ENCODE measurements around the gene WDPCP.
"Not testable (repeated sequence)": the region's sequence is repeated elsewhere in the genome, so short reads cannot be mapped to it uniquely, and the experiment has no call there.

WDPCP gene, protein sequence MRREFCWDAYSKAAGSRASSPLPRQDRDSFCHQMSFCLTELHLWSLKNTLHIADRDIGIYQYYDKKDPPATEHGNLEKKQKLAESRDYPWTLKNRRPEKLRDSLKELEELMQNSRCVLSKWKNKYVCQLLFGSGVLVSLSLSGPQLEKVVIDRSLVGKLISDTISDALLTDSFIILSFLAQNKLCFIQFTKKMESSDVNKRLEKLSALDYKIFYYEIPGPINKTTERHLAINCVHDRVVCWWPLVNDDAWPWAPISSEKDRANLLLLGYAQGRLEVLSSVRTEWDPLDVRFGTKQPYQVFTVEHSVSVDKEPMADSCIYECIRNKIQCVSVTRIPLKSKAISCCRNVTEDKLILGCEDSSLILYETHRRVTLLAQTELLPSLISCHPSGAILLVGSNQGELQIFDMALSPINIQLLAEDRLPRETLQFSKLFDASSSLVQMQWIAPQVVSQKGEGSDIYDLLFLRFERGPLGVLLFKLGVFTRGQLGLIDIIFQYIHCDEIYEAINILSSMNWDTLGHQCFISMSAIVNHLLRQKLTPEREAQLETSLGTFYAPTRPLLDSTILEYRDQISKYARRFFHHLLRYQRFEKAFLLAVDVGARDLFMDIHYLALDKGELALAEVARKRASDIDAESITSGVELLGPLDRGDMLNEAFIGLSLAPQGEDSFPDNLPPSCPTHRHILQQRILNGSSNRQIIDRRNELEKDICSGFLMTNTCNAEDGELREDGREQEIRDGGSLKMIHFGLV

DNA sequence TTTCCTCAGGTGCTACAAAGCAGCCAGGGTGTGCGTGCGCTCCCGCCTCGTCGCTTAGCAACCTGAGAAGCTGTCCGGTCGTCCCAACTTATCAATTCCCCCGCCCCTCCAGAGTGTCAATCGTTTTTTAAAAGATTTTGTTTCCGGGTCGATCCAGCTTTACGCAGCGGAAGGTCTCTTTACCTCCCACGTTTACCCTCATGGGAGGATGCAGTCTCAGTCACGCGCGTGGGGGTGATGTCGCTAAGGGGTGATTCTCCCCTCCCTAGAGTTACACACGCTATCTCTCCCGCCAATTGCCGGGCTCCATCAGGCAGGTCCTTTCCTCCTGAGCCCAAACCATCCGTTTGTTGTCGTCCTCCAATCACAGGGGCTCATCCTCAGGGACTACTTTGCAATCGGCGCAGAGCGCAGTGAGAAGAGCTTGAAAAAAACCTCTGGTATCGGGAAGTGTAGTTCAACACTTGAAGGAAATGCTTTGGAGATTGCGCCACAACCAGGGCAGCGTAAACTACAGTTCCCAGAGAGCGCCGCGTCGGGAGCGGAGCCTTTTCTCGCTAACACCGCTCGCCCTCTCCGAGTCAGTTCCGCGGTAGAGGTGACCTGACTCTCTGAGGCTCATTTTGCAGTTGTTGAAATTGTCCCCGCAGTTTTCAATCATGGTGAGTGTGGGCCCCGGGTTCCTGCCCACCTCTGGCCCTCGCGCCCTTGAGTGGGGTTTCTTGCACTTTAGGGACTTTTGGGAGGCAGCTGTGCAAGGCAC lies at the start of gene WDPCP, which contains the start of gene MDH1:
TSS of gene WDPCP (minus strand) at position 93 of the 763 bp plus-strand sequence. CDS start 206 bp downstream, outside the sequence.
TSS of gene MDH1 (plus strand) at position 579 of the 763 bp plus-strand sequence. CDS start at position 660, 81 bp downstream.
- peak; percentile 77 to 79 for DNase-seq (ENCODE audit: low read depth in 2 of 2)

DNA sequence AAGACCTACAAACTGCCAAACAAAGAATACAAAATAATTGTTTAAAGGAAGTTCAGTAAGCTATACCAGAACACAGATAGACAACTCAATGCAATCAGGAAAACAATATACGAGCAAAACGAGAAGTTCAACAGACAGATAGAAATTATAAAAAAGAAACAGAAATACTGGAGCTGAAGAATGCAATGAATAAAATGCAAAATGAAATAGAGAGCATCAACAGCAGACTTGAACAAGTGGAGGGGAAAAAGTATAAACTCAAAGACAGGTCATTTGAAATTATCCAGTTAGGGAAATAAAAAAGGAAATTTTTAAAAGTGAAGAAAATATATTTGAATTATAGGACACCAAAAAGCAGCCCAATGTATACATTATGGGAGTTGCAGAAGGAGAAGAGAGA lies 44.1 kb upstream of the WDPCP start:
- no peak for DNase-seq (ENCODE audit: low read depth in 2 of 2)

DNA sequence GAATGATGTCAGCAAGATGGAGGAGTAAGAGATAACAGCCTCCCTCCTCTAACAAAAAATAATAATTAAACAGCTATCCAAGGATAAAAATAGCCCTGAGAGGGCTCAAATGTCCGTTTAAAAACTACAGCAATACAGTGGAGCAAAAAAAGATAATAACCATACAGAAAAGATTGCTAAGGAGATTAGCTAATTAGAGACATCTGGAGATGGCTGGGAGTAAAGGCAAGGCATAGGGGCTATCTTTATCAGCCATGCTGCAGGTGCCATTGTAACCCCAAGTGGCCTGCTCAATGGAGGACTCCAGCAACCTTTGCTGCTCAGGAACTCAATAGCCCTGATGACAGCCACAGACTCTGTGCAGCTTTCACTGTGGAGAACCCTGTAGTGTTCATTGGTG lies 43.2 kb upstream of the WDPCP start:
- no peak for DNase-seq (ENCODE audit: low read depth in 2 of 2)

DNA sequence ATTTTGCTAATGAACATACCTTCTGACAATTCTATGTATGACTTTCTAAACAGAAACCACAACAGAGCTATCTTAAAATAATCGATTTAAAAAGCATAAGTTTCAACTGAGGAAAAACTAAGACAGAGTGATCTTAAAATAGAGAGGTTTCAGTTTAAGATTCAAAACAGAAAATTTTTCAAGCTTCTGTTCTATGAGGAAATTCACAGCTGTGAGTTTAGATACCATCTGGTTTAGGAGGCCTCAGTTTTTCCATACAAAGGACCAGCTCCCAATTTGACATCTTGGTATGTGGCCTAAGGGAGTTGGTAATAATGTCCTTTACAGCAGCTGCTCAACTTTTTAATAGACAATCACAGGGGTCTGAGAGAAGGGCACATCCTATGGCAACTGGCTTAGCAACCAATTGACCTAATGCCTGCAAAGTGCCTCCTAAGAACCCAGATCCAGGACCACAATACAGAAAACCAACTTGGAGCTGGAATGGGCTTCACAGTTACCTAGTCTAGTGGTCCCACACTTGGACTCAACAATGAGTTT lies 40.2 kb upstream of the WDPCP start:
- no peak for DNase-seq (ENCODE audit: low read depth in 2 of 2)

DNA sequence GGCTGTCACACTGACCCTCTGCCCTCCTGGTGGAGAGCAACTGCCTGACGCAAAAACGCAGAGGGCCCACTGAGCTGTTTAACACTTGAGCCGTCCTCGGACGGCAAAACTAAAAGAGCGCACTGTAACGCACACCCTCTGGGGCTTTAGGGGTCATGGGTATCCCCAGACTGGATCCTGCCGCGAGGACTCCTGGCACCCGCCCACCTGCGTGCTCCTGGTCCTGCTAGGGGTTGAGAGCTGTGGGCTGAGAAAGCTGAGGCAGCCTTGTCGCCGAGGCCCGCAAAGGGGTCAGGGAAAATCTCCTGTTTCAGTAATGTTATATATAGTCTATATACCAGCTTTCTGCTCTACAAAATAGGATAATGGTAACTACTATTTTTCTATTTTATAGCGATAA lies 39.6 kb upstream of the WDPCP start:
- no peak for DNase-seq (ENCODE audit: low read depth in 2 of 2)

DNA sequence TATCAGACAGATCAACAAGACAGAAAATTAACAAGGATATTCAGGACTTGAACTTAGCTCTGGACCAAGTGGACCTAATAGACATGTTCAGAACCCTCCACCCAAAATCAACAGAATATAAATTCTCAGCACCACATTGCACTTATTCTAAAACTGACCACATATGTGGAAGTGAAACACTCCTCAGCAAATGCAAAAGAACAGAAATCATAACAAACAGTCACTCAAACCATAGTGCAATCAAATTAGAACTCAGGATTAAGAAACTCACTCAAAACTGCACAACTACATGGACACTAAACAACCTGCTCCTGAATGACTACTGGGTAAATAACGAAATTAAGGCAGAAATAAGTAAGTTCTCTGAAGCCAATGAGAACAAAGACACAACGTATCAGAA lies 35.5 kb upstream of the WDPCP start:
- not testable (repeated sequence) for DNase-seq (ENCODE audit: low read depth in 2 of 2)

DNA sequence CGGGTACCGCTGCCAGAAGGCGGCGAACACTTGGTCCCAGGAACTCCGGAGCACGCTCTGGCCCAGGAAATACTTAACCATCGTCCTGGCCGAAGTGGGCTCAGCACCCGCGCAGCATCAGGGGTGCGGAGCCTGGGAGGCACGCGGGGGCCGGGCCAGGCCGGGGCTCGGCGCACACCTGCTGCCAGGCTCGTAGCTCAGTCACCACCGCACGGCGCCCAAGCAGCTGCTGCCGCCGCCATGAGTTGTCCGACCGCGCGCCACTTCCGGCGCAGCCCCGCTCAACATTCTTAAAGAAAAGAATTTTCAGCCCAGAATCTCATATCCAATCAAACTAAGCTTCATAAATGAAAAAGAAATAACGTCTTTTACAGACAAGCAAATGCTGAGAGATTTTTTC lies 34.5 kb upstream of the WDPCP start:
- no peak for DNase-seq (ENCODE audit: low read depth in 2 of 2)

DNA sequence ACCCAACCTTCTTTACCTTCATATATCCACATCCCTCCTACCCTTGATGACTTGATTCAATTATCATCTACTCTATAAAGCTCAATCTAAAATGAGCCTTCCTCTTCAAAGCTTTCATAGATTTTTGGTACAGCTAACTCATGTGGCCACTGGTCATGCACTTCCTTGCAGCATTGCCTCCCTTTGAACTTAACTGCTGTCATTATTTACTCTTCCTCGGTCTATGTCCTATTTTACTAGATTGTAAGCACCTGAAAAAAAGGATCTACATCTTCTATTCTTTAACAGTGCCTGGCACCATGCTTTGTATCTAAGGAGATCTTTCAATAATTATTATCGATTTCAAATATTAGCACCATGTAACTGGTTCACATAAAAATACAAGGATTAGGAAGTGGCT lies 31.1 kb upstream of the WDPCP start:
- DNase-seq (ENCODE audit: low read depth in 2 of 2), result no peak

DNA sequence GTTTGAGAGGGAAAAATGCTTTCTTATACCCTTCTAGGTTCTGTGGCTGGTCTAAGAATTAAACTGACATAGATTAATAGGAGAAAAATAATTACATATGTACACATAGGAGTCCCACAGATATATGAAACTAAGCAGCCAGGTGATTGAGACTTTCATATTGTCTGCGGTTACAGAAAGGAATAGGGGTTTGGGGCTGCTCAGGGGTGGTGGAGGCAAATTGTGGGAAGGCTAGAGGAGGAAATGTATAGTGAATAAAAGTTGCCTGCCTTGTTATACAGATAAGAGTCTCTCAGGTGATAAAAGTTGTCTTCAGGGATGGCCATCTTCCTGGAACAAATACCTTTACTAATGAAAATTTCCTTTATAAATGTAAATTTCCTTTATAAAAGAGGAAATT lies 29.1 kb upstream of the WDPCP start:
- no peak for DNase-seq (ENCODE audit: low read depth in 2 of 2)

DNA sequence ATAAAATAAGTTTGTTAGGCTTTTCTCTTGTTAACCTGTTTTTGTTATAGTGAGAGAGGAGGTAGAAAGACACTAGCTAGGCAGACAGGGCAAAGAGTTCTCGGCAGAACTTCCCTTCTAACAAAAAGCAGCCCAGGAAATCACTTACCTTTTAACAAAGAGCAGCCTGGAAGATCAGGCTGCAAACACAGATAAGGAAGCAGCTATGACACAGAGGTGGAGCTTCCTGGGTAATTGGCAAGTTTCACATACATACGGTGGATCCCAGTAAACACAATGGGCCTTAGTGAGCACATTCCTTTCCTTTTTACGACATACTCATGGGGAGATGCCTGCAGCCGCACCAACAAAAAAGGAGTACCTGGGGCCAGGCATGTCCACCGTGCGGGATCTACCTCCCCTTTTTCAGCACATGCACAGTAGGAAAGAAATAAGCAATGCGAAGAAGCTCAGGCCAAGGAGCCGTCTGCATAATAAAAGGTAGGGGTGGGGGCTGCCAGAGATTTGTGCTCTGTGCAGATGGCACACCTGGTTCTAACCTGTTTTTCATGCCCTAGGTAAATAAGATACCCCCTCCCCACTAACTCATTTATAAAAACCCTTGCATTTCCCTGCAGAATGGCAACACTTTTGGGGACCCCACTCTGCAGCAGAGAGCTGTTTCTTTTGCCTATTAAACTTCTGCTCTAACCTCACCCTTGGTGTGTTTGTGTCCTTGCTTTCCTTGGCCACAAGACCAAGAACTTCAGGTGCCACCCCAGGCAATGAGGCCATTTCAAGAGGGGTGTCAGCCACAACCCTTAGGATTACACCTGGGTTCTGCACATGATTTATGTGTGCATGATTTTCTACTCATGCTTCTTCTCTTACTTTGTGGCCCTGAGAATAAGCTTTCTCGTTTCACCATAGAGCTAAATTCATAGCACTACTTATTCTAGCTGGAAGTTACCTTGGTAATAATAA lies 27.0 kb upstream of the WDPCP start:
- no peak for DNase-seq (ENCODE audit: low read depth in 2 of 2)

DNA sequence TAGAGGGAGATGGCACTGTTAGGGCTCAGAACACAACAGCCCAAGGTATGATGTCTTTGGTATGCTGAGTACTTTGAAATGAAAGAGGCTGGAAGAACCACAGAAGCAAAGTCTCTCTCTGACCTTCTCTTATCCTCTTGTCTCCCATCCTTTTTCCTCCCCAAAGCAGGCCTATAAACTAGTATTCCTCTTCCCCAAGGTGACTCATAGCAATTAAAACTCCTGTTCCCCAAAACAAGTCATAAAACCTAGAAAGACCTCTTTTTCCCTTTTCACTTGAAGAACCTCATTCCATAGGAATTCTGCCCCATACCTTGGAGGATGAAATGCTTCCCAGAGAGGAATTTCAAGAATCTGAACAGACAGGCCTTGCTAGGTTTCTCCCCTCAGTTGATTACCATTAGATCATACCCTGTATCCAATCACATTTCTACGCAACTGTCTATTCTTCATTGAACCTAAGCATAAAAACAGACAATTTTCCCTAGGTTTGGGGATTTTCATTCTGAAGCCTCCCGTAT lies 26.2 kb upstream of the WDPCP start:
- DNase-seq (ENCODE audit: low read depth in 2 of 2), result no peak

DNA sequence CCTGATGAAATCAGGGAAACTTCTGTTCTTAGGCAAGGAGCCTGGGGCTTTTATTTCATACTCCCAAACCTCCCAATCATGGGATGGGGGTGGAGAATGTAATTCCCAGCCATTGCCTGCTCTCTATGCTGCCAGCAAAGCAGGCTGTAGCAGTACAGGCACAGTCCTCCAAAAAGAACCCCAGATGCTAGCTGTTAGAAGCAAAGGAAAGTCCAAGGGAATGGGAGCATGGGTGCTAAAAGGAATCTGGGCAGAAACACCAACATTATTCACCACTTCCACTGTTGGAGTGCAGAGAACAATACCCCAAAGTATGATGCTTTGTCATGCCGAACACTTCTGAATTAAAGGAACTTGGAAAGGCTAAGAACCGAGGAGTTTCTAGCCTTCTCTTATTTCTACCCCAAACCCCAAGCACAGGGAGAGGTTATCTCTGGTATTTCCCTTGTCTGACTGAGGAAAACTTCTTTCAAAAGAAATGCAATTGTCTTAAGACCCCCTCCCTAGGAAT lies 25.2 kb upstream of the WDPCP start:
- DNase-seq (ENCODE audit: low read depth in 2 of 2), result no peak

DNA sequence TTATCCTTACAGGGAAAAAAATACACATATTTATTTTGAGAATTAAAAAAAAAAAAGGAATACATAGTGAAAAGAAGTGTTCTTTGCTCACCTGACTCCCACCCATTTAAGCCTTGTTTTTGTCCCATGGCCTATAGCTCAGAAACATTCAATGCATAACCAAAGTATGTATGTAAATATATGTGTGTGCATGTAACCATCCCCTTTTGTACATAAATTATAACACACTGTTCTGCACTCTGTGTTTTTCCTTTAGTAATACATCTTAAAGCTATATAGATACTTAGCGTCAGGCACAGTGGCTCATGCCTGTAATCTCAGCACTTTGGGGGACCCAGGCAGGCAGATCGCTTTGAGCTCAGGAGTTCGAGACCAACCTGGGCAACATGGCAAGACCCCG lies 22.2 kb upstream of the WDPCP start:
- DNase-seq (ENCODE audit: low read depth in 2 of 2), result no peak

DNA sequence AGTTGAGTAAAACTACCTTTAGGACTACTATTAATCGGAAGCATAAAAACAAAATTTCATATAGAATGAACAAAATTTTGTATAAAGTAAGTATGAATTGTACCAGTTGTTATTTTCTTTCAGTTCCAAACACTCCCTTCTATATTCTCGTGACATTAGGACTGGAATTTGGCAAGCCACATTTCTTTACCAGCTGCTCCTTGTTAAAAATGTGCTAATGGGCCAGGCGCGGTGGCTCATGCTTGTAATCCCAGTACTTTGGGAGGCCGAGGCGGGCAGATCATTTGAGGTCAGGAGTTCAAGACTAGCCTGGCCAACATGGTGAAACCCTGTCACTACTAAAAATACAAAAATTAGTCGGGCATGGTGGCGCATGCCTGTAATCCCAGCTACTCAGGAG lies 20.6 kb upstream of the WDPCP start:
- DNase-seq (ENCODE audit: low read depth in 2 of 2), result not testable (repeated sequence)

DNA sequence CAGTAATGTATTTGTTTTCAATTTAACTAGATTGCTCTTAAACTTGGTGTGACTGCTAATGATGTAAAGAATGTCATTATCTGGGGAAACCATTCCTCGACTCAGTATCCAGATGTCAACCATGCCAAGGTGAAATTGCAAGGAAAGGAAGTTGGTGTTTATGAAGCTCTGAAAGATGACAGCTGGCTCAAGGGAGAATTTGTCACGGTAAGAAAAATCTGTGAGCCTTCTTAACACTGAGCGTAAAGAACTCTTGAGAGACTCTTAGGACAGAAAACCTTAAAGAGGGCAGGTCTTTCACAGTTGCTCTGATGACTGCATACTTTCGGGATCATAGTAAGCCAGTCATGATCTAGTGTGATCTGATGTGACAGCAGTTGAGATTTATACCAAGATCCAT lies 16.4 kb upstream of the WDPCP start:
- no peak for DNase-seq (ENCODE audit: low read depth in 2 of 2)

DNA sequence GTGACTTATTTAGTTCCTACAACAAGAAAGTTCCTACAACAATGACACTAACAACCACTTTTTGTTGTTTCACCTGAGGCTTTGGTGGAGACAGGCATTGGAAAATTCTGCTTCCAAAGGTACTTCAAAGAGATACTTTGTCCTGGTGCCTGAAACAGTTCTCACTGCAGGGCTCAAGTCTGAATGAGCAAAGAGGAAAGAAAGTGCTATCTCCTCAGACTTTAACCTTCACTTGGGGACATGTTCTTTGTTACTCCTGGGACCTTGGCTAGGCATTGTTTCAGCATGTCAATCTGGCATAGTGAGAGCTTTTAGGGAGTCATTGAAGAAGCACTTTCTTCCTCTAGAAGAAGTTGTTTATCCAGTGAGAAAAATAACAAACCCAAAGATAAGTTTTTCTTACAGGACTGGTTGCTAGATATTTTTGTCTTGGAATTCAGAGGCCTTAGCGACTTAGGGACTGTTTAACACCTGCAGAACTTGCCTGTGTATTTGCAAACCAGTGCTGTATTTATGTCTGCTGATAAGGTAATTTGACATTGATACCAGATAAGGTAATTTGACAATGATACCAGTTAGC lies 12.7 kb upstream of the WDPCP start:
- DNase-seq (ENCODE audit: low read depth in 2 of 2), result no peak

DNA sequence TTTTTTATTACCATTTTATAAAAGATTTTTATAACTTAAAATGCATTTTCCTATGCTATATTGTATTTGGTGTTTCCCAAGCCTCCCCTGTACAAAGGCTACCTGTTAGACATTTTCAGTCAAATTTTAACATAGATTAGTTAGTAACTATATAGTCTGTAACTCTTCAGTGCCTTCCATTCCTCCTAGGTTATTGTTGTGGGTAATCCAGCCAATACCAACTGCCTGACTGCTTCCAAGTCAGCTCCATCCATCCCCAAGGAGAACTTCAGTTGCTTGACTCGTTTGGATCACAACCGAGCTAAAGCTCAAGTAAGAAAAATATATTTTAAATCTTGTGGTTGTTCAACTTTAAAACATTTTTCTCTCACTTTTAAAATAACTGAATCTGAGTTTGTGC lies 10.7 kb upstream of the WDPCP start:
- DNase-seq (ENCODE audit: low read depth in 2 of 2), result no peak

DNA sequence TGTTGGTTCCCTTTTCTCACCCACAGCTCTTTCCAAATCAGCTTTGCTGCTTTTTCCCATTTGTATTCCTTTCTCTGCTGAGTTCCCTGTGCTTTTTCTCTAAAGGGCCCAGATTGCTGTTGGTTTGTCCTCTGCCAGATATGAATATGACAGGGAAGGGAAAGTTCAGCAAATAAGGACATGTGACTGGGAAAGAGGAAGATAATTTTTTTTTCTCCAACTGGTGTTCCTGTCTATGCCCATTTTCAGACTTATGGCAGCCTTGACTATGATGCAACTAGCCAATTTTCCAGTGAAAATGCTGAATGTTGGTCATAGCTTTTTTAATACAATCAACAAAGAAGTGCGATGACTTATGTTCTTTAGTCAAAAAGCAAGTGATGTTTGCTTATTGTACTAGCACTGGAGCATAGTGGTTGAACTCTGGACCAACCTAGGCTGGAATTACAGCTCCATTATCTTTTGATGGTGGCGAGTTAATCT lies 8.2 kb upstream of the WDPCP start:
- no peak for DNase-seq (ENCODE audit: low read depth in 2 of 2)

DNA sequence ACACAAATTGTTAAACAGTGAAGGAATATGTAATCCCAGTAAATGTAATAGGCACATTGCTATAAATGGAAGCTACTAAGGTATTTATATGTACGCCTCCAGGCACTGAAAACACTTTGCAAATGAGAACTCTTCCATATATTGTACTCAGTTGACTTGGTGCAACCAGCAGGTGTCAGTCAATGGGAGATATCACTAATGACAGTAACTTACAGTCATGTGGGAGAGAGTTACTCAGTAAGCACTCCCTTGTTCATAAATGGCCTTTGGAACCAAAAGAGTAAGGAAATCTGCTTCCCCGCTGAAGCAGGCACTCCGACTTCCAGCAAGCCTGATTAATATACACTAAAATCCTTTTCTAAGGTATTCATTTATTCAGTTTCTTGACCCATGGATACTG lies 6.4 kb upstream of the WDPCP start:
- no peak for DNase-seq (ENCODE audit: low read depth in 2 of 2)

Measured in stimulated activated CD4-positive, alpha-beta T cell treated with anti-CD3 and anti-CD28 coated beads, Interleukin-1b, Interleukin-23, amount 100 ng/mL, for 1 hour (primary cell).